VCaP (cell line): Measurements from ENCODE around the gene SYNRG.

ENCODE experiments used
- H3K27ac ChIP-seq: fragments of 450-650 bp; 2 replicates; pipeline ENCODE4 v1.5.1; 2017
- TF ChIP-seq, protein P1 (sequence below): fragments of 450-650 bp; conservative IDR thresholded peaks from 2 replicates; pipeline ENCODE4 v1.5.1; 2017; ENCODE audit warnings: mild to moderate bottlenecking, moderate library complexity

SYNRG gene

DNA sequence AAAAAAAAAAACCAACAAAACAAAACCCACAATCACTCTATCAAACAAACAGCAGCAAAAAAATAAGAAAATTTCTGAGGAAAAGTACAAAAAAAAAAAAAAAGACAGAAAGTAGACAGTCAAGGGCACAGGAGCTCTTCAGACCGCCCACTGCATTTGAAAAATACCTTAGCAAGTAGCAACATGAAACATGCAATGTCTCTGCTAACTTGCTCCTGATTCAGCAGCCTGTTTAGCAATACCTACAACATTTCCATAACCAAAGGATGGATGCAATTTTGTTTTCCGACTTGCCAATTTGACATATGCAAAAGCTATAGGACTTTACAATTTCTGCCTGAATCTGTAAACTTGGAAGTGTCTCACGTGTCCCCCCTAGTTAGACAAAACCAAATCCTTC lies 57.4 kb downstream of the SYNRG start:
- no peak overlapping the region for H3K27ac ChIP-seq
- TF ChIP-seq, protein P1, sequence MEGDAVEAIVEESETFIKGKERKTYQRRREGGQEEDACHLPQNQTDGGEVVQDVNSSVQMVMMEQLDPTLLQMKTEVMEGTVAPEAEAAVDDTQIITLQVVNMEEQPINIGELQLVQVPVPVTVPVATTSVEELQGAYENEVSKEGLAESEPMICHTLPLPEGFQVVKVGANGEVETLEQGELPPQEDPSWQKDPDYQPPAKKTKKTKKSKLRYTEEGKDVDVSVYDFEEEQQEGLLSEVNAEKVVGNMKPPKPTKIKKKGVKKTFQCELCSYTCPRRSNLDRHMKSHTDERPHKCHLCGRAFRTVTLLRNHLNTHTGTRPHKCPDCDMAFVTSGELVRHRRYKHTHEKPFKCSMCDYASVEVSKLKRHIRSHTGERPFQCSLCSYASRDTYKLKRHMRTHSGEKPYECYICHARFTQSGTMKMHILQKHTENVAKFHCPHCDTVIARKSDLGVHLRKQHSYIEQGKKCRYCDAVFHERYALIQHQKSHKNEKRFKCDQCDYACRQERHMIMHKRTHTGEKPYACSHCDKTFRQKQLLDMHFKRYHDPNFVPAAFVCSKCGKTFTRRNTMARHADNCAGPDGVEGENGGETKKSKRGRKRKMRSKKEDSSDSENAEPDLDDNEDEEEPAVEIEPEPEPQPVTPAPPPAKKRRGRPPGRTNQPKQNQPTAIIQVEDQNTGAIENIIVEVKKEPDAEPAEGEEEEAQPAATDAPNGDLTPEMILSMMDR = no peak

DNA sequence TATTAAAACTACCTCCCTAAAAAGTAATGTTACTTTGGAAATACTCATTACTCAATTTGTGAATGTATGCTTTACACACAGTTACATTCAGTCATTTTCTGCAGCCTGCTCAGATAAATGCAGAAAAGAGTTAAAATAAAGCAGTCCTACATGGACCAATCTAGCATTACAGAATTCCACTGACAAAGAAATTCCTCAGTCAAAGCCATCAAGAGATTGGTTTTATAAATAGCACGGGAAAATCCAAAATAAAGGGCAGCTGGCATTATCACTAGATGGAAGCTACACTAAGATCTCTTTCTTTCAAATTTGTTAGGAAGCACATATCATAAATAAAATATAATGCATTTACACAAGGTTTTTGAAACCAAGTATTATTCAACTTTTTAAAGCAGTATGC lies 61.2 kb downstream of the SYNRG start:
- H3K27ac ChIP-seq = no peak overlapping the region
- TF ChIP-seq, protein P1 = no peak

DNA sequence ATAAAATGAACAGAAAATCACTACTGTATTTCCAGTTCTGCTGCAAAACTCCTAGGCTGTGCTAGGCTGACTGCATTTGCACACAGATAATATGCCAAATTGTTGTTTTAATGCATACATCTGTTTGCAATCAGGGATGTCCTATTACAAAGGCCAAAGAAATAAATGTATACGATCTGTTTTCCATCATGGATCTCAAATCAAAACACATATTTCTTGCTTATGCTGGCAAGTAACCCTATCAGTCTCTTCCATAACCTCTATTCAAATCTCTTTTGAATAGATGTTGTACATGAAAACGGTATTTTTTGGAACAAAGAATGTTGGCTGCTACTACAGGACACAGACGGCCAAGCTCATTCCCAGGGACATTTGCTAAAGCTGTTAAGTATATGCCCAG lies 62.9 kb downstream of the SYNRG start:
- H3K27ac ChIP-seq = peak overlapping the region; percentile 24
- TF ChIP-seq, protein P1 = no peak

DNA sequence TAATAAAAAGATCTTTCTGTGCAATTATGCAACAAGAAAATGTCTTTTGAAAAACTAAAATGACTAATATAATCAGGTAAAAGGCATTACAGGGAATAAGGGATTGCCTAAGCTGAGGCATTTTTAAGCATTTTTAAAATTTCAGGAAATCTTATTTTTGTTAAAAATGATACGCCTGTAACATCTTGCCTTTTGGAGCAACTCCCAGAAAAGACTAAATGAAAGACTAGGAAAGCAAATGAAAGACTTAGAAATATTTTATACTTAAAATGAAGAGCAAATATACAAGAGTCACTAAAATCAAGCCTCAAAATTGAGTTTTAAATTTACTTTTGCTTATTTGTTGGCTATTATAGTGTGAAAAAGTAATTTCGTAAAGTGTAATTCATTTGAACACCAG lies 63.7 kb downstream of the SYNRG start:
- TF ChIP-seq, protein P1 = no peak

DNA sequence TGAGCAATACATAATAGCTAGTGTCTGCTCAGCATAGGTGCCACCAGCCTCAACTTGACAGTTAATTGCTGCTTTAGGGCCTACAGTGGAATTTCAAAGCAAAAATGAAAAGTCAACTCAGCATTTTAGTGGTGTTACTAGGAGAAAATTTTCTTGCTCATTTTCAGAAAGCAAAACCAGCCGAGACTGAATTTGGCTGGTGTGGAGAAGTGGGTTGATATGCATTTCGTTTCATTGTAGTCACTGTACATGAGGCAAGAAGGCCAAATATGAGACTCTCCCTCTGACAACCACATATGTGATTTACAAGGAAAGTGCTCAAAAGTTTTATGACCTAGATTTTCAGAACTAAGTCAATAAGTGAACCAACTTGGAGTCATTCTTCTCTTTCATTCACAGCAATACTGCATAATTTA lies 65.6 kb downstream of the SYNRG start:
- TF ChIP-seq, protein P1 = no peak

More for the DNA sequence above, 63.7 kb downstream of the SYNRG start:
- peak overlapping the region; percentile 24 for H3K27ac ChIP-seq

DNA sequence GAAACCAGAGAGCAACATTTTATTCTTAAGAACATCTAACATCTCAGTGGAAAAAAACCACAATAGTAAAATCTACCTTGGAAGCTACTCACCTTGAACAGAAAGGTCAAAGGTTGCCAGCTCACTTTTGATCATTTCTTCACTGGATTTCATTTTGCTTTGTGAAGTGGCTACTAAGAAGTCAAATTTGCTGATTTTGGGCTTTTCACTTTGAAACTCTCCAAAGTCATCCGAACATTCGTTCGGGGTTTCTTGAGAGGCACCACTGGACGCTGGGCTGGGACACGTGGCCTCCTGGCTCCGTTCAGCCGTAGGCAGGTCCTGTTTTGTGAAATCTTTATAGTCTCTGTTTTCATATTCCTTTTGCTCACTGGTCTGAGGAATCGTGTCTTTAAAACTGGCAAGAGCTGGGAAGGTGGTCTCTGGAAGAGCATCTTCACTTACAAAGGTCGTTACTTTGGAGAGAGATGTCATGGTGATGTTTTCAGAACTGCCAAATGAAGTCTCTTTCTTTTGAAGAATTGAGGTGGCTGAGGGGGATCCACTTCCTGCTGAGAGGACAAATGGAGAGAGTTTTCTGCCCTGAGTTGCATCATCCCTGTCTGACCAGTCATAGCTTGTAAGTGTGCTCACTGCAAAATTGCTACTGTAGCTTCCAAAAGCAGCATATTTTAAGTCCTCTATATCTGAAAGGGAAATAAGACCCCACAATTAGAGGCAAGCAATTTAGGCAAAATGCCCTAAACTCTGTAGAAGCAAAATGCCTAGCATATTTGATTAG lies 67.1 kb downstream of the SYNRG start:
- no peak overlapping the region for H3K27ac ChIP-seq
- TF ChIP-seq, protein P1 = no peak

More for the DNA sequence above, 65.6 kb downstream of the SYNRG start:
- H3K27ac ChIP-seq = no peak overlapping the region

DNA sequence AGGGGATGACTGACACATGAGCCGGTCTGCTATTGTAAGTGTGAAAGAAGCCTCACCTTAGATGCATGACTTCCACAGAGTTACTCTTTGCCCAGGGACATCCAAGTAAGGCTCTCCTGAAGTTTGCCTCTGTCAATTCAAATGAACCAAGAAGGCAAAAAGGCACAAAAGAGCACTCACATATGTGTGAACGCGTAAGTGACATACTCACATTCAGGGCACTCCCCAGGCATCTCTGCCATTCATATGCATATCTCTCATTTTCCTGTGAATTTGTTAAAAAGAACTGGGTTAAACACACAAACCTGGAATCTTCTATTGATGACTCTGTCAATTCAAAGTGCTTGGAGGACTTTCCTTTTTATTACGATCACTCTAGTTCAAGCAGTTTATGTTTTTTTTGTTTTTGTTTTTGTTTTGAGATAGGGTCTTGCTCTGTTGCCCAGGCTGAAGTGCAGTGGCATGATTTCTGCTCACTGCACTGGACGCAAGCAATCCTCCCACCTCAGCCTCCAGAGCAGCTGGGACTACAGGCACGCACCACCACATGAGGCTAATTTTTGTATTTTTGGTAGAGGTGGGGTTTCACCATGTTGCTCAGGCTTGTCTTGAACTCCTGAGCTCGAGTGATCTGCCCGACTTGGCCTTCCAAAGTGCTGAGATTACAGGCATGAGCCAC lies 70.1 kb downstream of the SYNRG start:
- TF ChIP-seq, protein P1 = no peak
- H3K27ac ChIP-seq = no peak overlapping the region
